HS-5 (cell line): Measurements from ENCODE around the gene CLRN2.
"Not testable (repeated sequence)": the region's sequence is repeated elsewhere in the genome, so short reads cannot be mapped to it uniquely, and the experiment has no call there.

Experiments
- DNase-seq: peaks from one replicate; pipeline ENCODE4 v3.0.0-alpha.2; 2012; ENCODE audit warnings: low read depth

The CLRN2 gene

GRCh38 chr4:17545374-17546140 is 30.6 kb downstream of the CLRN2 start:
- DNase-seq = no peak

GRCh38 chr4:17546222-17546621 is 31.3 kb downstream of the CLRN2 start:
- DNase-seq = no peak

GRCh38 chr4:17546678-17547077 is 31.7 kb downstream of the CLRN2 start:
- no peak for DNase-seq

GRCh38 chr4:17550549-17550948 is 35.6 kb downstream of the CLRN2 start:
- no peak for DNase-seq

GRCh38 chr4:17552427-17552826 is 37.5 kb downstream of the CLRN2 start:
- DNase-seq = no peak

- no peak for DNase-seq
These were observed 39.6 kb downstream of the CLRN2 start for GRCh38 chr4:17554568-17554967.

- DNase-seq = no peak
These were observed 41.5 kb downstream of the CLRN2 start for GRCh38 chr4:17556498-17556897.

GRCh38 chr4:17557880-17558279 is 42.9 kb downstream of the CLRN2 start:
- no peak for DNase-seq

- DNase-seq = no peak
These were observed 44.2 kb downstream of the CLRN2 start for GRCh38 chr4:17558941-17559708.

- no peak for DNase-seq
These were observed 44.7 kb downstream of the CLRN2 start for GRCh38 chr4:17559709-17560048.

- no peak for DNase-seq
These were observed 45.2 kb downstream of the CLRN2 start for GRCh38 chr4:17560065-17560673.

- DNase-seq = no peak
These were observed 46.4 kb downstream of the CLRN2 start for GRCh38 chr4:17561195-17561909.

GRCh38 chr4:17562157-17562556 is 47.2 kb downstream of the CLRN2 start:
- DNase-seq = no peak

- no peak for DNase-seq
These were observed 50.9 kb downstream of the CLRN2 start for GRCh38 chr4:17565846-17566245.

GRCh38 chr4:17567271-17567670 is 52.3 kb downstream of the CLRN2 start:
- no peak for DNase-seq

- no peak for DNase-seq
These were observed 59.2 kb downstream of the CLRN2 start for GRCh38 chr4:17574206-17574605.

- DNase-seq = not testable (repeated sequence)
These were observed 60.2 kb downstream of the CLRN2 start for GRCh38 chr4:17575177-17575576.
